Stimulated activated CD8-positive, alpha-beta memory T cell treated with anti-CD3 and anti-CD28 coated beads, Interleukin-15, amount 100 ng/mL, for 48 hours (primary cell): ENCODE measurements around the gene INF2.
A peak's percentile ranks its signal among the peaks of the same experiment; 100 is the strongest.
"Not testable (repeated sequence)": the region's sequence is repeated elsewhere in the genome, so short reads cannot be mapped to it uniquely, and the experiment has no call there.

Experiments used
- DNase-seq, 2 donors: peaks; one replicate each; pipeline ENCODE4 v3.0.0-alpha.2; 2020; ENCODE audit warnings: low read depth in 2 of 2

INF2 gene

GRCh38 chr14:104721505-104722431 is 32.4 kb downstream of the INF2 start:
- no peak for DNase-seq

GRCh38 chr14:104722938-104723650 is 33.7 kb downstream of the INF2 start:
- DNase-seq = no peak

- DNase-seq = peak; percentile 25 to 36
Measured at GRCh38 chr14:104723651-104724406, 34.4 kb downstream of the INF2 start, which contains the start of gene ADSS1. Gene ADSS1, plus strand, starts transcription at chr14:104724229. Its CDS starts 42 bp downstream, at chr14:104724271.

GRCh38 chr14:104724407-104724980 is 35.1 kb downstream of the INF2 start:
- no peak for DNase-seq

GRCh38 chr14:104724981-104725771 is 35.8 kb downstream of the INF2 start:
- no peak for DNase-seq

- no peak for DNase-seq
Measured at GRCh38 chr14:104725772-104726548, 36.5 kb downstream of the INF2 start.

GRCh38 chr14:104726600-104727451 is 37.4 kb downstream of the INF2 start:
- no peak for DNase-seq

GRCh38 chr14:104728631-104729030 is 39.2 kb downstream of the INF2 start:
- no peak for DNase-seq

- DNase-seq = not testable (repeated sequence)
Measured at GRCh38 chr14:104729176-104729834, 39.9 kb downstream of the INF2 start.

GRCh38 chr14:104729835-104730181 is 40.4 kb downstream of the INF2 start:
- DNase-seq = no peak

GRCh38 chr14:104730487-104730886 is 41.1 kb downstream of the INF2 start:
- DNase-seq = no peak

GRCh38 chr14:104731320-104732294 is 42.2 kb downstream of the INF2 start:
- DNase-seq = no peak

GRCh38 chr14:104732355-104732804 is 43.0 kb downstream of the INF2 start:
- DNase-seq = no peak

- no peak for DNase-seq
Measured at GRCh38 chr14:104732931-104733681, 43.7 kb downstream of the INF2 start.

GRCh38 chr14:104734051-104734587 is 44.7 kb downstream of the INF2 start:
- DNase-seq = no peak

- DNase-seq = no peak
Measured at GRCh38 chr14:104734601-104734990, 45.2 kb downstream of the INF2 start.
